ENCODE results near the gene UQCRHL.

UQCRHL gene

DNA sequence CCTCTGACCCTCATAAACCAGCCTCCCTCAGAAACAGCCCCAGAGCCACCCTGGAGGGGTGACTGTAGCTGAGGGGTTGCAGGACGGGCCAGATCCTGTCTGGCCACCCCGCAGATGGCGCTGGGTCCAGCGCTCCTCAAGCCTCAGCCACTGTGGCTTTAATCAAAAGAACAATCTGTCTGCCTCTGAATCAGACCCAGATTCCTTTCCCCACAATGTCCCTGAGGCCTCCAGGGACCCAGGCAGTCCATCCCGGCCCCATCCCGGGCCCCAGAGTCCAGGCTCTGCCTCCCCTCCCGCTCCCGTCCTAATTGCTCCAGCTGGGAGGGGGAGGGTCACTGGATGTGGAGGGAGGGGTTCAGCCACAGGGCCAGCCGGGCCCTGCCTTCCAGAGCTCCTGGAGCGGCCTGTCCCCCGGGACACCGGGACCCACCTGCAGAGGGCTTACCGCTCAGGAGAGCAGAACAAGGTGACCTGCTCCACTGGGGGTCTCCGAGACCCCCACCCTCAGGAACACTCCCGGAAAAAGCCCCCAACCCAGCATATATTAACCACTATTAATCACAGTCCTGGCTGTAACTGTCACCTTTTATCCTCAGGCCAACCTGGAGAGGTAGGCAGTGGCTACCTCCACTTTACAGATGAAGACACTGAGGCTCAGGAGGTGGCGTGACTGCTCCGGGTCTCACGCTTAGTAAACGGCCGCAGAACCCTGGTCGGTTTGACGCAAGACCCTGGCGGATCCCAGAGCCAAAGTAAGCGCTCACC is 49.7 kb downstream of the UQCRHL start:
- peak; percentile 51 for DNase-seq (ENCODE audit: low spot score)

All from GM03348 (cell line).